ENCODE results near the gene TEDC2.
"Not testable (repeated sequence)": the region's sequence is repeated elsewhere in the genome, so short reads cannot be mapped to it uniquely, and the experiment has no call there.

The TEDC2 gene

GRCh38 chr16:2435236-2435635 is 24.7 kb upstream of the TEDC2 start:
- H3K4me3 ChIP-seq: not testable (repeated sequence)

DNA sequence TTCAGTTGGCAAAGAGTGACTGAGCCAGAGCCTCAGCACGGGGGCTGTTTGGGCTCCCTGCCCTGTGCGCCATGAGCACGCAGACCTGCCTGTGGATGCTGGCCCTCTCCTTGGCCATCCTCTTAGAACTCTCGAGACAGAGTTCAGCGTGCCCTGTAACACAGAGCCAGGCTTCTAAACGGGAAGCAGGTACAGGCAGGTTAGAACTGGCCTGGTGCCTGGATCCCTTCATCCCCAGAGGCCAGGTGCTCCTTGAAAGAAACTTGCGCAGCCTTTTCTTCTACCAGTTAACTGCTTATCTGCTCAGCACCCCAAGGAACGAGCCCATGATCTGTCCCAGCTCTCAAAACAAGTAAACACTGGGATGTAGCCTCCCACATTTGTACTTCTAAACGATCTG is 23.8 kb upstream of the TEDC2 start:
- Histone ChIP-seq H3K27ac (no peak overlapping the region), H3K4me3 (no peak overlapping the region)

More at GRCh38 chr16:2435236-2435635, 24.7 kb upstream of the TEDC2 start:
- H3K27ac ChIP-seq: not testable (repeated sequence)

DNA sequence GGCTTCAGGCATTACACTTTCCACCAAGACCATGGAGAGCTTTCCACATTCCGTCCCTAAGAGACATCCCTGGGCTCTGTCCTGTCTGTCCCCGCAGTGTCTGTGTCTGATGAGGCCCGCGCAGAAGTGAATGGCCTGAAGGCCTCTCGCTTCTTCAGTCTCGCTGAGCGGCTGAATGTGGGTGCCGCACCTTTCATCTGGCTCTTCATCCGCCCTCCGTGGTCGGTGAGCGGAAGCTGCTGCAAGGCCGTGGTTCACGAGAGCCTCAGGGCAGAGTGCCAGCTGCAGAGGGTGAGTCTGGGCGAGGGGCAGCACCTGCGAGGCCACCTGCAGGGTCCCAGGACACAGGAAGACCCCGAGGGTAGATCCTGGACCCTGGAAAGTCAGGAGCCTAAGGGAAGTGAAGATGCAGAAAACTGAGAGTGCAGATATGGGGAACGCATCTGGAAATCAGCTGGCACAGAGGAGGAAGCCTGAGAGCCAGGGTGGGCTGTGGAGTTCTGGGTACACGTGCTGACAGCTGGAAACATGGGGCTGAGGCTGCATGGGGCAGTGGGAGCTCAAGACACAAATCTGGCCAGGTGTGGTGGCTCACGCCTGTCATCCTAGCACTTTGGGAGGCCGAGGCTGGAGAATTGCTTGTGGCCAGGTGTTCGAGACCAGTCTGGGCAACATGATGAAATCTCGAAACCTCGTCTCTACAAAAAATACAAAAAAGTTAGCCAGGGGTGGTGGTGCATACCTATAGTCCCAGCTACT is 22.7 kb upstream of the TEDC2 start:
- Histone ChIP-seq H3K4me3 (no peak overlapping the region), H3K27ac (no peak overlapping the region)

DNA sequence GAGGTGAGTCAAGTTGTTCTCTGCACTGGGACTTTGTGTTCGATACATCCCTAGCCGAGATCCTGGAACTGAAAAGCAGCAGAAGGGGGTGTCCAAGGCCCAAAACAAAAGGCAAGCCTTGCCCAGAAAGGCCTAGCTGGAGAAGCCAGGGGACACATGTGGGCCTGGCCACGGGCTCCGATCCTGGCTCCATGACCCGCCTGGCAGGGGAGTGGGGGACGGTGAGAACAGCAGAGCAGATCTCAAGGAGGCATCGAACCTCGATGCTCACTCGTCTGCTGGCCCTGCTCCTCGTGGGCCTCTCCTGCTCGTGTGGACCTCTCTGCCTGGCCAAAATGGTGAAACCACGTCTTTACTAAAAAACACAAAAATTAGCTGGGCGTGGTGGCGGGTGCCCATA is 21.8 kb upstream of the TEDC2 start:
- Histone ChIP-seq H3K27ac (no peak overlapping the region), H3K4me3 (no peak overlapping the region)

DNA sequence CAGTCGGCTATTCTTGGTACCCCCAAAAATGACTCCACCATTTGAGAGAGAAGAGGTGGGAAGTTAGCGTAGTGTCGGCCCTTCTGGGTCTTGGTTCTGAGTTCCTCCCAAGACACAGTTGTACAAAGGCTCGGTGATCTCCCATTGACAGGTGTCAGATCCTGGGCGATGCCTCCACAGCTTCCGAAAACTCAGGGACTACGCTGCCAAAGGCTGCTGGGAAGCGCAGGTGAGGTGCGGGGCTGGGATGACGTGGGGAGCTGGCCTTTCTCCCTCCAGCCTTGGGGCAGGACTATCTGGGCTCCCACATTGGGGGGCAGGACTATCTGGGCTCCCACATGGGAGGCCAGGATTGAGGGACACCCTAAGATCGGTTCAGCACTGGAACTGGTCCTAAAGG is 20.3 kb upstream of the TEDC2 start:
- Histone ChIP-seq H3K27ac (no peak overlapping the region), H3K4me3 (no peak overlapping the region)

DNA sequence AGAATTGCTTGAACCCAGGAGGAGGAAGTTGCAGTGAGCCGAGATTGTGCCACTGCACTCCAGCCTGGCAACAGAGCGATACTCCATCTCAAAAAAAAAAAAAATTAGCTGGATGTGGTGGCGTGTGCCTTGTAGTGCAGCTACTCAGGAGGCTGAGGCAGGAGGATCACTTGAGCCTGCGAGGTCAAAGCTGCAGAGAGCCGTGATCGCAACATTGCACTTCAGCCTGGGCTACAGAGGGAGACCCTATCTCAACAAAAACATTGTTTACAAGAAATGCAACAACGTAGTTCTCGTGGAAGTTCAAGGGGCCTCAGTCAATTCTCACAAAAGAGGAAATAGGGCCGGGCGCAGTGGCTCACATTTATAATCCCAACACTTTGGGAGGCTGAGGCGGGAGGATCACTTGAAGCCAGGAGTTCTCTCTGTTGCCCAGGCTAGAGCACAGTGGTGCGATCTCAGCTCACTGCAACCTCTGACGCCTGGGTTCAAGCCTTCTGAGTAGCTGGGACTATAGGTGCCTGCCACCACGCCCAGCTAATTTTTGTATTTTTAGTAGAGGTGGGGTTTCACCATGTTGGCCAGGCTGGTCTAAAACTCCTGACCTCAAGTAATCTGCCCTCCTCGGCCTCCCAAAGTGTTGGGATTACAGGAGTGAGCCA is 18.6 kb upstream of the TEDC2 start:
- H3K4me3 ChIP-seq, H3K27ac ChIP-seq: not testable (repeated sequence)

DNA sequence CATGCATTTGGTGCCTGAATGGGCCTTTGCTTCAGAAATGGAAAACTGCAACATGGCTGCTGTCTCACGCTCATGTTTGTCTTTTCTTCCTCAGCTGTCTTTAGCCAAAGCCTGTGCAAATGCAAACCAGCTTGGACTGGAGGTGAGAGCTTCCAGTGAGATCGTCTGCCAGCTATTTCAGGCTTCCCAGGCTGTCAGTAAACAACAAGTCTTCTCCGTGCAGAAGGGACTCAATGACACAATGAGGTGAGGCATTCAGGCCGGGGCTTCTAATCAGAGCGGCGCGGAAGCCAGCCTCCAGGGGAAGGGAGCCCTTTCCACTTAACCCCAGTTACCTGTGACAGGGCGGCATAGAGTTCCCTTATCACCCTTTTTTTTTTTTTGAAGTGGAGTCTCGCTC is 16.4 kb upstream of the TEDC2 start:
- Histone ChIP-seq H3K27ac (no peak overlapping the region), H3K4me3 (no peak overlapping the region)

DNA sequence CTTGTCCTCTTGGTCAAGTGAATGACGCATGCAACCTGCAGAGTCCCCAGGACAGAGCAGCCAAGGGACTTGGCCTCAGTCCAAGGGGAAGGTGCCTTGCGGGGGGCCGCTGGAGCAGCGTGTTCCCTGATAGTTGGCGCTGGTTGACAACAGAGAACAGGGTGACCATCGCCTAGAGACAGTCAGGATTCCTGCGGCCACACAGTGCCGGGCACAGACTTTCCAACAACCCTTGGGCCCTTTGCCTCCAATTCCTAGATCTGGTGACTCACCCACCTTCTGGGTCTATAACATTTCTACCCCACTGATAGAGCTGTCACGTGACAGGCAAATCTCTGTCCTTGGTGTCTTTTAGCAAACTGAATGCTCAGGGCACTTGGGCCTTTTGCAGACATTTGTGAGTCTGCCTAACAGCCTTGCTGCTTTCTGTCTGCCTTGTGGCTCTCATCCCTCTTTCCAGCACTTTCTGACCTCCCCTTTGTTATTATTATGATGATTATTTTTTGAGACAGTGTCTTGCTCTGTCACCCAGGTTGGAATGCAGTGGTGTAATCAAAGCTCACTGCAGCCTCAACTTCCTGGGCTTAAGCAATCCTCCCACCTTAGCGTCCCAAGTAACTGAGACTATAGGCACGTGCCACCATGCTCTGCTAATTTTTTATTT is 11.9 kb upstream of the TEDC2 start:
- H3K4me3 ChIP-seq: no peak overlapping the region
- no peak overlapping the region for H3K27ac ChIP-seq

DNA sequence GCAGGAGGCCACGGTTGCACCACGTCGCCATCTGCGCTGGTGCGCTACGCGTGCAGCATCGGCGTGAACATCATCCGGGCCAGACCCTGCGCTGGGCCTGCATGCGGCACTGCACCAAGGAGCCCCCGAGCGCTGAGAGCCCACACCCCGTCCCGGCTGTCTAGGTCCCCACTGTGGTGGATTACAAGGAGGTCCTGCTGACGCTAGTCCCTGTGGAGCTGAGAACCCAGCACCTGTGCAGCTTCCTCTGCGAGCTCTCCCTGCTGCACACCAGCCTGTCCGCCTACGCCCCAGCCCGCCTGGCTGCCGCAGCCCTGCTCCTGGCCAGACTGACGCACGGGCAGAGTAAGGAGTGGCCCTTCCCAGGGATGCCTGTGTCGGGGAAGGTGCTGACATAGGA is 10.8 kb upstream of the TEDC2 start:
- Histone ChIP-seq H3K4me3 (no peak overlapping the region), H3K27ac (no peak overlapping the region)

- H3K27ac ChIP-seq: no peak overlapping the region
- no peak overlapping the region for H3K4me3 ChIP-seq
These were observed 9.4 kb upstream of the TEDC2 start for GRCh38 chr16:2450535-2450934.

DNA sequence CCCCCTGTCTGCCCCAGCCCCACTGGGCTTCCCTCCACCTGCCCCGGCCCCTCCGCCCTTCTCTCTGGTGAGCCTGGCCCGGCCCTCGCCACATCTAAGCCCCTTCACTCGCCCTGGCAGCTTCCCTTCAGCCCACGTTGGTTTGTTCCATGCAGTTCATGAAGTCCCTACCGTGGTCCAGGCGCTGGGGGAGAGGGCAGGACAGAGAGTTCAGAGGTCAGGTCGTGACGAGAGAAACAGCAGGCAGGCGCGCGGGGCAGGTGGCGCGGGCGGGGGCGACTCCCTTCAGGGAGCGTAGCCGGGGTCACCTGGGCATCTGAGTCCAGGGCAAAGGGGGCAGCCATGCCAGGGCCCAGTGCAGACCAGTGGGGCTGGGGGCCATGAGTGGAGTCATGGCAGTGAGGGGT is 8.9 kb upstream of the TEDC2 start:
- H3K4me3 ChIP-seq: no peak overlapping the region

DNA sequence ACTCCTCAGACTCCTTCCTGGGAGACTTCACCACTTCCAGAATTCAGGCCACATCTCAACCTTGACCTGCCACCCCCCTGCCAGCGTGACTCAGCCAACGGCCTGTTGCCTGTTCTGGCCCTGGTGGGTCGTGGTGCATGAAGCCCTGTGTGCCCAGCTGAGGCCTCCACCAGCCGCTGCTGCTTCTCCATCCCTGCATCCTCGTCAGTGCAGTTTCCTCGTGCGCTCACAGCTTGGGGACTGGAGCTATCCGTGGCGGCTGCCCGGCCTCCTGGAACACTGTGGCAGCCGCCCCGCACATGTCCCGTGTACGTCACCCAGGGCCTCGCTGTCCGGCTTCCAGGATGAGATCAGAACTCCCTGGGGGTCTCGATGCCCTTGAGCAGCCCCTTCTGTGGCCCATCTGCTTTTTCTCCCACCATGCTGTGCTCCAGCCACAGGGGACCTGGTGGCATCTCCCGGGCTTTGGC is 8.0 kb upstream of the TEDC2 start:
- H3K27ac ChIP-seq: no peak overlapping the region
- no peak overlapping the region for H3K4me3 ChIP-seq

More for the DNA sequence above, 8.9 kb upstream of the TEDC2 start:
- H3K27ac ChIP-seq: no peak overlapping the region

- no peak overlapping the region for H3K27ac ChIP-seq
- no peak overlapping the region for H3K4me3 ChIP-seq
These were observed 7.3 kb upstream of the TEDC2 start for GRCh38 chr16:2452650-2453049.

GRCh38 chr16:2455081-2455845 is 4.6 kb upstream of the TEDC2 start:
- H3K4me3 ChIP-seq: no peak overlapping the region
- H3K27ac ChIP-seq: no peak overlapping the region

GRCh38 chr16:2456551-2457153 is 3.3 kb upstream of the TEDC2 start:
- H3K4me3 ChIP-seq: no peak overlapping the region
- no peak overlapping the region for H3K27ac ChIP-seq

DNA sequence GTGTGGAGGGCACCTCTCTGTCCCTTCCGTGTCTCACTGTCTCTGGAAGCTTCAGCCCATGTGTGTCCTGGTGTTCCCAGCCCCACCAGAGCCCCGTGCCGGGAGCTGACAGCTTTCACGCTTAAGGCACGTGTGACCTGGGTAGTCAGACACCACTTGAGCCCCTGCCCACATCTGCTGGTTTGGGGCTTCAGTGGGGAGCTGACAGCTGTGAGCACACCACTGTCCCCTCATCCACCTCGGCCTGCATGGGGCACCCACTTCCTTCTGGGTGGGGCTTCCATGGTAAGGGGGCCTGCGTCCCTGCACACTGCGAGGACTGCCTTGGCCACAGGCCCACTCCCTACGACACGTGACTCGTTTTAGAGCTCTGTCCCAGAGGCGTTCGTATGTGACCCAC is 2.6 kb upstream of the TEDC2 start:
- Histone ChIP-seq H3K4me3 (no peak overlapping the region), H3K27ac (no peak overlapping the region)

DNA sequence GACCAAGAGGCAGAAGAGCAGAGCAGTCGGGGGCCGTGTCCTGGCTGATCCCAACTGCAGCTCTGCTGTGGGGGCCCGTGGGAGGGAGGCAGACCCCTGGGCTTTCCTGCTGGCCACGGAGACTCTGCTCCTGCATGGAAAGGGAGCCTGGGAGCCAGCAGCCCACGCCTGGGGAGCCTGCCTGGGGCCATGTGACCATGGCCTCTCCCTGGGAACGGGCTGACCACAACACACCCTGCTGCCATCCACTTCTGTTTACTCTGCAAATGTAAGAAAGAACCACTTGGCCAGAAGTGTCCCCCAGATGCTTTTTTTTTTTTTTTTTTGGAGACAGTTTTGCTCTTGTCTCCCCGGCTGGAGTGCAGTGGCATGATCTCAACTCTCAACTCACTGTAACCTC is 2.0 kb upstream of the TEDC2 start:
- Histone ChIP-seq H3K4me3 (no peak overlapping the region), H3K27ac (no peak overlapping the region)

- peak overlapping the region; percentile 45 to 63 (median 50) for H3K4me3 ChIP-seq
- H3K27ac ChIP-seq: peak overlapping the region in 14 of 21 experiments; percentile 24 to 70 (median 54)
These were observed 842 bp upstream of the TEDC2 start for GRCh38 chr16:2458887-2459646.

DNA sequence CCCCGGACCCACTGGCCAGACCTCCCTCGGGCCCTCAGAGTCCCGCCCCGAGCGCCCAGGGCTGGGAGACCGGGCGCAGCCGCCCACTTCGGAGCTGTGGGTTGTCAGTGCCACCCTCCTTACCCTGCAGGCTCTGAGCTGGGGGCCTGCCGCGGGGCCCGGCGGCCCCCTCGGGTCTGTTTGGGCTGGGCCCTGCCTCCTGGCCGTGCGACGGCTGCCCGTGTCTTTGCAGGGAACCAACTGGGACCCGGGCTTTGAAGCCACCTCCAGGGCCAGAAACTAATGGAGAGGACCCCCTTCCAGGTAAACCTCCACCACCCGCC is 443 bp downstream of the TEDC2 start:
- H3K4me3 ChIP-seq: peak overlapping the region; percentile 45 to 63 (median 50)
- peak overlapping the region in 1 of 21 experiments; percentile 60 for H3K27ac ChIP-seq
